Neuronal stem cell (in vitro differentiated cells): ENCODE data around the gene C1QTNF4.

Experiments
- DNase-seq: peaks from one replicate; pipeline ENCODE4 v3.0.0-alpha.2; 2013; ENCODE audit warnings: low spot score
- H2AFZ ChIP-seq: one replicate; pipeline ENCODE4 v1.6.1; 2013; ENCODE audit warnings: mild to moderate bottlenecking, low read length, inconsistent platforms
- H2AK5ac ChIP-seq: 2 replicates; pipeline ENCODE4 v1.6.1; 2013; ENCODE audit warnings: low read depth, mild to moderate bottlenecking, inconsistent platforms, low read length, moderate library complexity, mixed read lengths
- H2BK120ac ChIP-seq: 2 replicates; pipeline ENCODE4 v1.6.1; 2013; ENCODE audit warnings: low read depth, mild to moderate bottlenecking, inconsistent platforms, low read length, moderate library complexity, mixed read lengths
- H2BK12ac ChIP-seq: one replicate; pipeline ENCODE4 v1.6.1; 2013; ENCODE audit warnings: low read length, inconsistent platforms
- H2BK15ac ChIP-seq: 2 replicates; pipeline ENCODE4 v1.6.1; 2013; ENCODE audit warnings: mild to moderate bottlenecking, low read length, inconsistent platforms, mixed read lengths
- H2BK5ac ChIP-seq: one replicate; pipeline ENCODE4 v1.6.1; 2013; ENCODE audit warnings: inconsistent platforms, mild to moderate bottlenecking, low read length, moderate library complexity
- H3K14ac ChIP-seq: one replicate; pipeline ENCODE4 v1.6.1; 2013; ENCODE audit warnings: low read length, inconsistent platforms
- H3K18ac ChIP-seq: 2 replicates; pipeline ENCODE4 v1.6.1; 2013; ENCODE audit warnings: low read length, inconsistent platforms
- H3K23ac ChIP-seq: 2 replicates; pipeline ENCODE4 v1.6.1; 2013; ENCODE audit warnings: low read depth, mild to moderate bottlenecking, mixed read lengths, low read length, inconsistent platforms; ENCODE audit not compliant: poor library complexity
- H3K27ac ChIP-seq: replicated peaks from 3 replicates; pipeline ENCODE4 v1.5.1; 2013; ENCODE audit warnings: low read length, inconsistent platforms
- H3K27me3 ChIP-seq, 3 experiments: 2 replicates each; pipeline ENCODE4 v1.6.1; 2013; ENCODE audit warnings: low read length in 3 of 3, mild to moderate bottlenecking in 2 of 3, inconsistent platforms in 1 of 3, low read depth in 1 of 3, mixed read lengths in 1 of 3, moderate library complexity in 1 of 3; ENCODE audit not compliant: control insufficient read depth in 3 of 3, insufficient read depth in 3 of 3
- H3K36me3 ChIP-seq, 2 donors: replicated peaks in 1 of 2; 2 replicates each; pipeline ENCODE4 v1.6.1; 2013; ENCODE audit warnings: low read length in 2 of 2; ENCODE audit not compliant: control insufficient read depth in 2 of 2, insufficient read depth in 2 of 2
- H3K4ac ChIP-seq: 2 replicates; pipeline ENCODE4 v1.6.1; 2013; ENCODE audit warnings: inconsistent platforms, mild to moderate bottlenecking, low read length, moderate library complexity
- H3K4me1 ChIP-seq, 2 donors: 1 replicate in 1 of 2; 2 replicates in 1 of 2; pipeline ENCODE4 v1.6.1; 2013; ENCODE audit warnings: low read length in 2 of 2, low read depth in 1 of 2; ENCODE audit not compliant: control insufficient read depth in 2 of 2, insufficient read depth in 1 of 2
- H3K4me2 ChIP-seq: one replicate; pipeline ENCODE4 v1.6.1; 2013; ENCODE audit warnings: mild to moderate bottlenecking, low read length, inconsistent platforms; ENCODE audit not compliant: insufficient read depth, poor library complexity, severe bottlenecking
- H3K4me3 ChIP-seq, 2 donors: 2 replicates each; pipeline ENCODE4 v1.5.1; 2013; ENCODE audit warnings: low read length in 2 of 2, mild to moderate bottlenecking in 2 of 2, inconsistent platforms in 1 of 2, moderate library complexity in 1 of 2
- H3K79me1 ChIP-seq: one replicate; pipeline ENCODE4 v1.6.1; 2013; ENCODE audit warnings: low read depth, mild to moderate bottlenecking, inconsistent platforms, low read length, moderate library complexity
- H3K9ac ChIP-seq: one replicate; pipeline ENCODE4 v1.6.1; 2013; ENCODE audit warnings: mild to moderate bottlenecking, low read depth, low read length, inconsistent platforms; ENCODE audit not compliant: poor library complexity
- H3K9me3 ChIP-seq, 2 donors: replicated peaks in 1 of 2; 2 replicates each; pipeline versions ENCODE3 to v1.6.1; 2013; ENCODE audit warnings: low read length in 2 of 2, mild to moderate bottlenecking in 2 of 2, inconsistent platforms in 1 of 2, low read depth in 1 of 2, mixed read lengths in 1 of 2, moderate library complexity in 1 of 2; ENCODE audit not compliant: control insufficient read depth in 2 of 2, insufficient read depth in 1 of 2
- H4K8ac ChIP-seq: one replicate; pipeline ENCODE4 v1.6.1; 2013; ENCODE audit warnings: low read depth, mild to moderate bottlenecking, inconsistent platforms, low read length, moderate library complexity
- H4K91ac ChIP-seq: one replicate; pipeline ENCODE4 v1.6.1; 2013; ENCODE audit warnings: low read length, low read depth, mild to moderate bottlenecking, inconsistent platforms; ENCODE audit not compliant: poor library complexity
- WGBS, 2 donors: extraction: QIAGEN DNeasy Blood & Tissue Kit; methylation state at CpG; one replicate each; pipeline ENCODE4 v1.1.7; 2013; ENCODE audit warnings: missing lambda C conversion rate in 2 of 2, mixed read lengths in 1 of 2; ENCODE audit not compliant: insufficient read length in 2 of 2, insufficient replicate concordance in 1 of 2; ENCODE audit errors: extremely low coverage in 2 of 2; 5-methylcytosine and 5-hydroxymethylcytosine counted together

The C1QTNF4 gene

DNA sequence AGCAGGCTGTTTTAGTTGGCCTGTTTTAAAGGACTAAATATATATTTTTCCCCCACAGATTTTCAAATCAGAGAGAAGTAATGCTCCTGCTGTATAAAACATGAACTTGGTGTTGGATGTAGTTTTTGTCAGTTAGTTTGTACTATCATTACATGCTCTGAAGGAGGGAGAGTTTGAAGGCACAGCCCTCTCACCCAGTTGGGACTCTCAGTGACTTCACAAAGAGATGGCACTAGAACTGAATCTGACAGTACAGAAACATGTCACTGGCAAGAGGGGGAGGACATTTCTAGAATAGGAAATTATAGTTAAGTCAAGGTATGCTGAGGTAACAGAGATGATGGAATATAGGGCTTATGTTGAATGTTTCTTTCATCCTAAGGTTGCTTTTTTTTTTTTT lies 21.0 kb upstream of the C1QTNF4 start:
- H2AK5ac ChIP-seq: no peak overlapping the region
- H3K23ac ChIP-seq: no peak overlapping the region

DNA sequence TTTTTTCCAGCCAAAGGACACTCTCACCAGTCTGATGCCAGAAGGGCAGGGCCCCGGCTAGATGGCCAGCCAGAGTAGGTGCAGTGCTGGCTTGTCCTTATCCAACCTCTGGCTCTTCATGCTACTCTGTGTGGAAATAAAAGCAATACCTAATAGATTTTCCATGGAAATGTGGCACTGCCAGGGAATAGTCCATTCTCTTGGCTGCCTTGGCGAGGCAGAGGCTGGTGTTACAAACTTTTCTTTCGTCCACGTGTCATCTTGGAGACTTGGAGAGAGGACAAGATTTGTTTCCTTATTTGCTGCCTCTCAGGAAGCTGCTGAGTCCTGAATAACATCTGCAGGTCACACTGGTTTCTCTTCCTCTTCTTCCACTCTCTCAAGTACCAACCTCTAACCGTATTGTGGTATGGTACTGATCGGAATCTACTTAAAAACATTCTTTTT lies 17.2 kb upstream of the C1QTNF4 start:
- no peak overlapping the region for H3K14ac ChIP-seq
- H2BK5ac ChIP-seq: no peak overlapping the region
- H3K4me3 ChIP-seq: no peak overlapping the region
- no peak overlapping the region for H2BK15ac ChIP-seq
- no peak overlapping the region for H3K4me2 ChIP-seq
- no peak overlapping the region for H2AFZ ChIP-seq
- H4K91ac ChIP-seq: no peak overlapping the region
- WGBS, 2 donors: no CpG with 5 or more reads among the region's 6 CpGs
- no peak overlapping the region for H2BK120ac ChIP-seq
- no peak overlapping the region for H3K23ac ChIP-seq
- H3K18ac ChIP-seq: no peak overlapping the region
- H4K8ac ChIP-seq: no peak overlapping the region
- H3K9me3 ChIP-seq: no peaks in the 10 kb centered on the region
- H3K9ac ChIP-seq: no peak overlapping the region
- H3K4me1 ChIP-seq: peaks cover 0 to 2% of the 10 kb centered on the region in 2 donors
- H3K27ac ChIP-seq: no peak overlapping the region
- H2AK5ac ChIP-seq: no peak overlapping the region
- no peaks in the 10 kb centered on the region for H3K27me3 ChIP-seq
- no peak overlapping the region for H3K4ac ChIP-seq
- H3K36me3 ChIP-seq: peaks cover 1 to 14% of the 10 kb centered on the region in 2 donors
- H2BK12ac ChIP-seq: no peak overlapping the region
- DNase-seq: no peak
- H3K79me1 ChIP-seq: no peaks in the 10 kb centered on the region

More for the DNA sequence above, 21.0 kb upstream of the C1QTNF4 start:
- no peaks in the 10 kb centered on the region for H3K9me3 ChIP-seq
- no peak overlapping the region for H3K18ac ChIP-seq
- H2AFZ ChIP-seq: no peak overlapping the region
- H2BK5ac ChIP-seq: no peak overlapping the region
- no peaks in the 10 kb centered on the region for H3K27me3 ChIP-seq
- H2BK120ac ChIP-seq: no peak overlapping the region
- H3K14ac ChIP-seq: no peak overlapping the region
- no peaks in the 10 kb centered on the region for H3K4me1 ChIP-seq
- H3K27ac ChIP-seq: no peak overlapping the region
- no peak for DNase-seq
- no peak overlapping the region for H3K4me2 ChIP-seq
- H2BK15ac ChIP-seq: no peak overlapping the region
- H3K4ac ChIP-seq: no peak overlapping the region
- no peak overlapping the region for H3K9ac ChIP-seq
- no peak overlapping the region for H3K4me3 ChIP-seq
- no peaks in the 10 kb centered on the region for H3K79me1 ChIP-seq
- H4K91ac ChIP-seq: no peak overlapping the region
- no peak overlapping the region for H2BK12ac ChIP-seq
- H4K8ac ChIP-seq: no peak overlapping the region
- H3K36me3 ChIP-seq: peaks cover 7 to 46% of the 10 kb centered on the region in 2 donors

- Histone ChIP-seq H3K4me3 (no peak overlapping the region), H4K91ac (no peak overlapping the region), H2BK120ac (no peak overlapping the region), H2BK5ac (no peak overlapping the region), H2BK15ac (no peak overlapping the region), H3K4ac (no peak overlapping the region), H3K9ac (no peak overlapping the region), H3K4me2 (no peak overlapping the region), H3K9me3 (no peaks in the 10 kb centered on the region), H2BK12ac (no peak overlapping the region), H3K14ac (no peak overlapping the region), H2AFZ (no peak overlapping the region), H3K27ac (no peak overlapping the region), H3K23ac (no peak overlapping the region), H3K27me3 (no peaks in the 10 kb centered on the region), H3K36me3 (peaks cover 1 to 11% of the 10 kb centered on the region in 2 donors), H3K18ac (no peak overlapping the region), H3K79me1 (no peaks in the 10 kb centered on the region), H2AK5ac (no peak overlapping the region), H4K8ac (no peak overlapping the region), H3K4me1 (peaks cover 0 to 2% of the 10 kb centered on the region in 2 donors)
- WGBS, 2 donors: no CpG with 5 or more reads among the region's 3 CpGs
- no peak for DNase-seq
Measured at GRCh38 chr11:47609675-47610074, 15.5 kb upstream of the C1QTNF4 start.

GRCh38 chr11:47607380-47607779 lies 13.2 kb upstream of the C1QTNF4 start:
- Histone ChIP-seq H2AFZ (no peak overlapping the region), H3K4ac (no peak overlapping the region), H3K27ac (no peak overlapping the region), H3K9me3 (no peaks in the 10 kb centered on the region), H3K4me1 (peaks cover 0 to 2% of the 10 kb centered on the region in 2 donors), H2BK12ac (no peak overlapping the region), H3K18ac (no peak overlapping the region), H4K8ac (no peak overlapping the region), H3K23ac (no peak overlapping the region), H2BK120ac (no peak overlapping the region), H3K27me3 (no peaks in the 10 kb centered on the region), H3K4me2 (no peak overlapping the region), H2BK15ac (no peak overlapping the region), H3K79me1 (no peaks in the 10 kb centered on the region), H3K14ac (no peak overlapping the region), H4K91ac (no peak overlapping the region), H2BK5ac (no peak overlapping the region), H3K36me3 (peaks cover 1 to 11% of the 10 kb centered on the region in 2 donors), H2AK5ac (no peak overlapping the region), H3K9ac (no peak overlapping the region), H3K4me3 (no peak overlapping the region)
- DNase-seq: no peak
- no CpG with 5 or more reads among the region's 7 CpGs for WGBS, 2 donors
